Memory B cell (primary cell): ENCODE measurements around the gene BICRAL.

ENCODE experiments used
- ATAC-seq: fragments of 150-1000 bp; cut with Tn5 transposase; 2 replicates; pipeline ENCODE4 v1.10.0; 2021; ENCODE audit warnings: low read depth, mild to moderate bottlenecking, moderate library complexity
- DNase-seq, 2 donors: peaks; one replicate each; pipeline ENCODE4 v3.0.0; 2022; ENCODE audit warnings: low spot score in 2 of 2
- H3K27ac Mint-ChIP-seq: one replicate; pipeline ENCODE4 v1.8.0; 2022; ENCODE audit warnings: mild to moderate bottlenecking, moderate library complexity, mixed read lengths
- H3K27me3 Mint-ChIP-seq: one replicate; pipeline ENCODE4 v1.8.0; 2022; ENCODE audit warnings: mixed read lengths
- H3K36me3 Mint-ChIP-seq: one replicate; pipeline ENCODE4 v1.8.0; 2022; ENCODE audit warnings: mild to moderate bottlenecking, mixed read lengths
- H3K4me1 Mint-ChIP-seq: one replicate; pipeline ENCODE4 v1.8.0; 2022; ENCODE audit warnings: mixed read lengths
- H3K4me3 Mint-ChIP-seq: one replicate; pipeline ENCODE4 v1.8.0; 2022; ENCODE audit warnings: mild to moderate bottlenecking, moderate library complexity, mixed read lengths
- H3K9me3 Mint-ChIP-seq: one replicate; pipeline ENCODE4 v1.8.0; 2022; ENCODE audit warnings: mixed read lengths

BICRAL gene

DNA sequence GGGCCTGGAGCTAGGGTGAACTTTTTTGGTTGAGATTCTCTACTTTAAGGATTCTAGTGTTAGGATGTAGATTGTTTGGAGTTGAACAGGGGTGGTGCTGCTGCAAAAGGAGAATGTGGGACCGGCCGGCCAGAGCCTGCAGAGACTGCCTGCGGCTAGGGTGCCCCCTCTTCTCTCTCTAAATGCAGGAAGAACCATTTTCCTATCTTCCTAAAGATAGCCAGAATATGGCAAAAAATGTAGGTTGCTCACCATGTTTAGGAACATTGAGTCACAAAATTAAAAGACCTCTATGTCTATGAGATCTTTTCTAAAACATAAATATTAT, 39.5 kb downstream of the BICRAL start:
- Mint-ChIP-seq H3K4me3 (no peak overlapping the region), H3K27ac (no peak overlapping the region), H3K4me1 (peaks cover 19% of the 10 kb centered on the region), H3K36me3 (peaks cover 5% of the 10 kb centered on the region), H3K9me3 (no peaks in the 10 kb centered on the region), H3K27me3 (no peaks in the 10 kb centered on the region)
- DNase-seq (no peak), ATAC-seq (no peak)

DNA sequence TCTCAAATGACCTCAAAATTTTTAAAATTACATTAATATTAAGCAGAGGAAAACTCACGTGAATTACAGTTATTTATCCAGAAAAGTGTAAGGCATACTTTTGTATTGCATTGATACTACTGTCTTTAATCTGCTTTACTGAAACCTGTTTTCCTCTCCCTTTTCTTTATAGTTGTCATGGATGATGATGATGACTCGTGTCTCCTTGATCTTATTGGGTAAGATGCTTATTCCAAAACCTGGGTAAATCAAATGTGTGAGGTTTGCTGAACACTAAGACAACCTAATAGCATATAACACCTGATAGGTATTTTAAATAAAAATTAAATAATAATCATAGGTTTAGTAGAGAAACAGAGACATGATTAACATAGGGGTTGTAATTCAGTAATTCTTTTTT, 40.0 kb downstream of the BICRAL start:
- Mint-ChIP-seq H3K4me3 (no peak overlapping the region), H3K27ac (peak overlapping the region; percentile 64), H3K27me3 (no peaks in the 10 kb centered on the region), H3K36me3 (peaks cover 8% of the 10 kb centered on the region), H3K4me1 (peaks cover 19% of the 10 kb centered on the region), H3K9me3 (no peaks in the 10 kb centered on the region)
- no peak for DNase-seq
- ATAC-seq, result no peak

DNA sequence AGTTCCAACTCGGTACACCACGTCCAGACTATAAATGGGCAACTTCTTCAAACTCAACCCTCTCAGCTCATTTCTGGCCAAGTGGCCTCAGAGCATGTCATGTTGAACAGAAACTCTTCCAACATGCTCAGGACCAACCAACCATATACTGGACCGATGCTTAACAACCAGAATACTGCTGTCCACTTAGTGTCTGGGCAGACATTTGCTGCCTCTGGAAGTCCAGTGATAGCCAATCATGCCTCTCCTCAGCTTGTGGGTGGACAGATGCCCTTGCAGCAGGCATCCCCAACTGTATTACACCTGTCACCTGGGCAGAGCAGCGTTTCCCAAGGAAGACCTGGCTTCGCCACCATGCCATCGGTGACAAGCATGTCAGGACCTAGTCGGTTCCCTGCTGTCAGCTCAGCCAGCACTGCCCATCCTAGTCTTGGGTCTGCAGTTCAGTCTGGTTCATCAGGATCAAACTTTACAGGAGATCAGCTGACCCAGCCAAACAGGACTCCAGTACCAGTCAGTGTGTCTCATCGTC, 47.8 kb downstream of the BICRAL start:
- H3K36me3 Mint-ChIP-seq, result peaks cover 32% of the 10 kb centered on the region
- H3K4me1 Mint-ChIP-seq, result peaks cover 3% of the 10 kb centered on the region
- ATAC-seq, result no peak
- H3K9me3 Mint-ChIP-seq, result no peaks in the 10 kb centered on the region
- H3K27me3 Mint-ChIP-seq, result no peaks in the 10 kb centered on the region
- no peak for DNase-seq
- no peak overlapping the region for H3K27ac Mint-ChIP-seq
- H3K4me3 Mint-ChIP-seq, result no peak overlapping the region

DNA sequence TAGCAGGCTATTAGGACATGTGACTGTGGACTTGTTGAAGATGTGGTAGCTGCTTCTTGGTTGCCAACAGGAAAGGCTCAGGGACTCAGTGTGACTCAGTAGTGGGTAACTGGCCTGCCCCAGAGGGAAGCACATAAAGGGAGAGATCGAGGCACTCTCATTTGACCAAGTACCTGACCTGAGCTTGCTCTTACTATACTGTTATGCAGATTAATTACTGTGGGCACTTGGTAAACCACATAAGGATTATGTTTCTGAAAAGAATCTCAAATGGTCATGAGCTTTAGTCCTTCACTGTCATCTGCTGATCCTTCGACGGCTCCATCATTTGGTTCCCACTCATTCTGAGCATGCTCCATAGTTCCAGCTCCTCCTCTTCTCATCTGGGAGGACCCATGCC, 49.4 kb downstream of the BICRAL start:
- Mint-ChIP-seq H3K27me3 (no peaks in the 10 kb centered on the region), H3K36me3 (peaks cover 33% of the 10 kb centered on the region), H3K27ac (no peak overlapping the region), H3K4me3 (no peak overlapping the region), H3K9me3 (no peaks in the 10 kb centered on the region), H3K4me1 (peaks cover 8% of the 10 kb centered on the region)
- no peak for ATAC-seq
- DNase-seq, result no peak

DNA sequence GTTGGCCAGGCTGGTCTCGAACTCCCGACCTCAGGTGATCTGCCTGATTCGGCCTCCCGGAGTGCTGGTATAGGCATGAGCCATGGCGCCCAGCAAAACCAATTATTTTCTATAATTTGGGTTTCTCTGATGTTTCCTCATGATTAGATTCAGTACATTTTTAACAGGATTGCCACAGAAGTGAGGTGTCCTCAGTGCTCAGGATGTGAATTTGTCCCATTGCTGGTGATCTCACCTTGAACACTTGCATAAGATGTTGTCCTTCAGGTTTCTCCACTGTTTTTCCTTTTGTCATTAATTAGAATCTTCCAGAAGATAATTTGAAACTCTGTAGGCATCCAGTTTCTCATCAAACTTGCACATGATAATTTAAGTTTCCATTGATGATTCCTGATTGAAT, 52.2 kb downstream of the BICRAL start:
- H3K27ac Mint-ChIP-seq, result no peak overlapping the region
- H3K9me3 Mint-ChIP-seq, result no peaks in the 10 kb centered on the region
- H3K4me3 Mint-ChIP-seq, result no peak overlapping the region

DNA sequence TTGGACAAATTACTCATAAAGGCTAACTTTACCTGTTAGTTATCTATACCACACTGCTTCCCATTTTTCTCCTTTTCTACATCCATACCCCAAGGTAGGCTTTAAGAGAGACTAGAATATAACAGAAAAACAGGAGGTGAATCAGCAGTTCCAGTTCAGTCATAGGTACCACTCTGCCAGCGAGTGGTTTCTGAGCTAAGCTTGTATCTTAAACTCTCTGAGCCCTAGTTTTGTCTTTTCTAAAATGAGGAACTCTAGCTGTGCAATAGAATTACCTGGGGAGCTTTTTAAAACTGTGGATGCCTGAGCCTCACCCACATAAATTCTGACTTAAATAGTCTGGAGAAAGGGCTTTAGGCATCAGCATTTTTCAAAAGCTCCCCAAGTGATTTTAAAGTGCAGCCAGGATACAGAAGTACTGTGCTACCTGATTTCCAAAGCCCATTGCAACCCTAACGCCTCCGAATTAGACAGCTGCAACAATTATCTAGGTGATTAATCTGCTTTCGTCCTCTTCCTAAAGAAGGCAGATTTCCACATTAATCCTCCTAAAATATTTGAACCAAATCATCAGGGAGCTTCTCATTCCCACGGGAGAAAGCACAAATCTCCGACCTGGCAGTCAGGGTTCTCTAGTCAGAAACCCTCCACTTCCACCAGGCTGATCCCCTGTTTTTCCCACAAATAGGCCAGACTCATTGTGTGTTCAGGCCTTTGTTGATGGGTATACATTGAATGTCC, 60.2 kb downstream of the BICRAL start:
- H3K4me3 Mint-ChIP-seq, result no peak overlapping the region
- H3K9me3 Mint-ChIP-seq, result no peaks in the 10 kb centered on the region
- no peak for ATAC-seq
- peaks cover 17% of the 10 kb centered on the region for H3K36me3 Mint-ChIP-seq
- DNase-seq, result no peak
- no peaks in the 10 kb centered on the region for H3K27me3 Mint-ChIP-seq
- peak overlapping the region; percentile 5 for H3K27ac Mint-ChIP-seq
- H3K4me1 Mint-ChIP-seq, result peaks cover 10% of the 10 kb centered on the region

More for the DNA sequence above, 52.2 kb downstream of the BICRAL start:
- ATAC-seq (no peak), DNase-seq (no peak)
- Mint-ChIP-seq H3K36me3 (peaks cover 17% of the 10 kb centered on the region), H3K27me3 (no peaks in the 10 kb centered on the region), H3K4me1 (peaks cover 8% of the 10 kb centered on the region)

DNA sequence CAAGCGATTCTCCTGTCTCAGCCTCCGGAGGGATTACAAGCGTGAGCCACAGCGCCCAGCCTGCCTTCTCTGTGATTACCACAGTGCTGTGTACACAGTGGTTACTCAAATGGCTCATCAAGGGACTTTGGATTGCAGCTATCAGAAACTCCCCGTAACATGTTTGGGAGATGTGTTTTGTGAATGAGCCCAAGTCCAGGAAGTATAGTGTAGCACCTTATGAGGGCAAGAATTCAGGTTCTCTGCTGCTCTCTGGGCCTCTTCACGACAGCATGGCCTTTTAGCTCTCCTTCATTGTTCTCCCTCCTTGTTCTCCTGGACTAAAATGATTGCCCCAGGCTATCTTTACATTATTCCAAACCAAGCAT, 63.5 kb downstream of the BICRAL start:
- Mint-ChIP-seq H3K4me3 (no peak overlapping the region), H3K4me1 (peaks cover 10% of the 10 kb centered on the region), H3K27ac (no peak overlapping the region), H3K36me3 (peaks cover 17% of the 10 kb centered on the region), H3K27me3 (no peaks in the 10 kb centered on the region), H3K9me3 (no peaks in the 10 kb centered on the region)
- DNase-seq, result no peak
- ATAC-seq, result no peak

DNA sequence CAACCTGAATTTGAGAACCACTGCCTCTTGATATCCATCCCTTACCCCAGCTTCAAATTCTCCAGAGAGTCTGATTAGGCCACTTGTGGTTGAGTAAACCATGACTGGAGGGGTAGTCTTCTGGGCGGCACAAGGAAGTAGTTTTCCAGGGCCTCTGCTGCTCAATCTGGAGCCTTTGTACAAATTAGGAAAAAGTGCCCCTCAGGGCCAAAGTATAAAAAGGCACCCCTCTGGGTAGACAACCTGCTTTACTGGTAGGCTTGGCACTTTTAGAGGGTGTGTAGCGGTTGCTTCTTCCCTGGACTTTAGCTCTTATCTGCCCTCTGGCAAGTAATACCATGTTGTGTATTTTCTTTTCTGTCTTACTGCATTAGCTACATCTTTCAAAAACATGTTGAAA, 64.7 kb downstream of the BICRAL start:
- Mint-ChIP-seq H3K36me3 (peaks cover 17% of the 10 kb centered on the region), H3K27me3 (no peaks in the 10 kb centered on the region), H3K4me3 (no peak overlapping the region), H3K4me1 (peaks cover 7% of the 10 kb centered on the region), H3K27ac (no peak overlapping the region), H3K9me3 (no peaks in the 10 kb centered on the region)
- no peak for ATAC-seq
- DNase-seq, result no peak

DNA sequence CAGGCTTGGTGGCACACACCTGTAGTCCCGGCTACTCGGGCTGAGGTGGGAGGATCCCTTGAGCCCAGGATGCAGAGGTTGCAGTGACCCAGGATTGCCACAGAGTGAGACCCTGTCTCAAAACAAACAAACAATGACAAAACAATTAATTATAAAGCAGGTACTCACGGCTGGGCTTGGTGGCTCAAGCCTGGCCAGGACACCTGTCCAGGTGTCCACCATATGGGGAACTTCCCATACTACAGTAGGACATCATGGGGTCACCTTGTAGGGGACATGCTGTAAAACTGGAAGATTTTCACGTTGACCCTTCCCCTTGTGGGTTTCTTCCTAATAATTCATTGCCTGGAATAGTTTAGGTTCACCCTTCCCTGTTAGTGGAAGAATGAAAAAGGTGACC, 66.8 kb downstream of the BICRAL start:
- DNase-seq (no peak), ATAC-seq (no peak)
- H3K4me3 Mint-ChIP-seq, result no peak overlapping the region
- peaks cover 14% of the 10 kb centered on the region for H3K36me3 Mint-ChIP-seq
- no peaks in the 10 kb centered on the region for H3K27me3 Mint-ChIP-seq
- peaks cover 3% of the 10 kb centered on the region for H3K4me1 Mint-ChIP-seq
- no peaks in the 10 kb centered on the region for H3K9me3 Mint-ChIP-seq
- no peak overlapping the region for H3K27ac Mint-ChIP-seq

DNA sequence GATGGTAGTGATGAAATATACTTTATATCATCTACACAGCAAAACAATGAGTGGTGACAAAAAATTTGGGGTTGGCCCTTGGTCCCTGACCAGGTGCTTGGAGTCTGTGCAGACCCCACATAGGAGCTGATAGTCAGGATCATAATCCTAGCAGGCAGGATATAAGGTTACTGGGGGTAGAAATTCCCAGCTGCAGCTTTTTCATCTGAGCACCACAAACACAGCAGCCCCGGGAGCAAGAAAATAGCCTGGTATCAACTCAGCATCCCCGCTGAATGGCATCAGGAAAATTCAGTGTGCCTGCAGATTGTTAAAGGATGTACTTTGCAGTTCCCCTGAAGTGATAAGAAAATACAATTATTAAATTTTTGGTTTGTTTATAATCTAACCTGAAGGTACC, 69.7 kb downstream of the BICRAL start:
- no peak for ATAC-seq
- H3K9me3 Mint-ChIP-seq, result no peaks in the 10 kb centered on the region
- no peaks in the 10 kb centered on the region for H3K27me3 Mint-ChIP-seq
- H3K27ac Mint-ChIP-seq, result no peak overlapping the region
- H3K36me3 Mint-ChIP-seq, result peaks cover 11% of the 10 kb centered on the region
- no peaks in the 10 kb centered on the region for H3K4me1 Mint-ChIP-seq
- no peak for DNase-seq
- H3K4me3 Mint-ChIP-seq, result no peak overlapping the region

DNA sequence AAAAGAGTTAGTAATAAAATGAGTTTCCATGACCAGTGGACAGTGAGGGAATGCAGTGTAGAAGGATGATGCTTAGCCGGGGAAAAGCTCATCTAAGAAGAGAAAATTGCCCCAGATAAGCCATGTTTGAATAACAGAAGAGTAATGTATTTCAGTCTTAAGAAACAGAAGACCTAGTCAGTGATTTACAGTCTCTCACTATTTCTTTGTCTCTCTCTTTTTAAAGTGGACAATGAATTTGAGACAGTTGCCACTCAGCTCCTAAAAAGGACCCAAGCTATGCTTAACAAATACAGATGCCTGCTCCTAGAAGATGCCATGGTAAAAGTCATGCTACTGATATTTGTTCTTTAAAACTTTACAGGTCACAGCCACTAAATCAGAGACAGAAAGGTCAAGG, 78.2 kb downstream of the BICRAL start:
- Mint-ChIP-seq H3K9me3 (no peaks in the 10 kb centered on the region), H3K27ac (no peak overlapping the region), H3K36me3 (peaks cover 28% of the 10 kb centered on the region), H3K4me1 (no peaks in the 10 kb centered on the region), H3K27me3 (no peaks in the 10 kb centered on the region), H3K4me3 (no peak overlapping the region)
- ATAC-seq (no peak), DNase-seq (no peak)

DNA sequence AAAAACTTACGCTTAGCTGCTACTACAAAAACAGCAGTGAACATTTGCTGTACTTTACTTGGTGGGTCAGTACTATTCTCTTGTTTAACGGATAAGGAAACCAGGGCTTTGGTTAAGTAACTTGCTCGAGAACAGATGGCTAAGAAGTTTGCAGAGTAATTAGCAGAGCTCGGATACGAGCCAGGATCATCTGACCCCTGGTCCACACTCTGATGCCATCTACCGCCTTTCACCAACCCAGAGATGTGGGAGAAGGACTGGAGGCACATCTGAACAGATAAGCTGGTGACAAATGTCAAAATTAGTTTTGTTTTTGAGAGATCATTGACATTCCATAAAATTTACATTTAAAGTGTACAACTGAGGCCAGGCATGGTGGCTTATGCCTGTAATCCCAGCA, 78.6 kb downstream of the BICRAL start:
- H3K9me3 Mint-ChIP-seq, result no peaks in the 10 kb centered on the region
- no peaks in the 10 kb centered on the region for H3K4me1 Mint-ChIP-seq
- H3K27ac Mint-ChIP-seq, result no peak overlapping the region
- H3K36me3 Mint-ChIP-seq, result peaks cover 28% of the 10 kb centered on the region
- DNase-seq (no peak), ATAC-seq (no peak)
- H3K4me3 Mint-ChIP-seq, result no peak overlapping the region
- H3K27me3 Mint-ChIP-seq, result no peaks in the 10 kb centered on the region

DNA sequence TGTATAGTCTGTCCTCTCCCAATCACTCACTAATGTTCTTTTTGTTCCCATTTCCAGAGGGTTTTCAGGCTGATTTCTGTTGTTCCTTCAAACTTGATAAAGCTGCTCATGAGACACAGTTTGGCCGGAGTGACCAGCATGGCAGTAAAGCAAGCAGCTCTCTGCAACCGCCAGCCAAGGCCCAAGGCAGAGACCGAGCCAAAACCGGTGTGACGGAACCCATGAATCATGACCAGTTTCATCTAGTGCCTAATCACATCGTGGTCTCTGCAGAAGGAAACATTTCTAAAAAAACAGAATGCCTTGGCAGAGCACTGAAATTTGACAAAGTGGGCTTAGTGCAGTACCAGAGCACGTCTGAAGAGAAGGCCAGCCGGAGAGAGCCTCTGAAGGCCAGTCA, 82.8 kb downstream of the BICRAL start:
- DNase-seq (no peak), ATAC-seq (no peak)
- Mint-ChIP-seq H3K9me3 (no peaks in the 10 kb centered on the region), H3K4me3 (no peak overlapping the region), H3K36me3 (peaks cover 30% of the 10 kb centered on the region), H3K4me1 (no peaks in the 10 kb centered on the region), H3K27ac (no peak overlapping the region), H3K27me3 (no peaks in the 10 kb centered on the region)

DNA sequence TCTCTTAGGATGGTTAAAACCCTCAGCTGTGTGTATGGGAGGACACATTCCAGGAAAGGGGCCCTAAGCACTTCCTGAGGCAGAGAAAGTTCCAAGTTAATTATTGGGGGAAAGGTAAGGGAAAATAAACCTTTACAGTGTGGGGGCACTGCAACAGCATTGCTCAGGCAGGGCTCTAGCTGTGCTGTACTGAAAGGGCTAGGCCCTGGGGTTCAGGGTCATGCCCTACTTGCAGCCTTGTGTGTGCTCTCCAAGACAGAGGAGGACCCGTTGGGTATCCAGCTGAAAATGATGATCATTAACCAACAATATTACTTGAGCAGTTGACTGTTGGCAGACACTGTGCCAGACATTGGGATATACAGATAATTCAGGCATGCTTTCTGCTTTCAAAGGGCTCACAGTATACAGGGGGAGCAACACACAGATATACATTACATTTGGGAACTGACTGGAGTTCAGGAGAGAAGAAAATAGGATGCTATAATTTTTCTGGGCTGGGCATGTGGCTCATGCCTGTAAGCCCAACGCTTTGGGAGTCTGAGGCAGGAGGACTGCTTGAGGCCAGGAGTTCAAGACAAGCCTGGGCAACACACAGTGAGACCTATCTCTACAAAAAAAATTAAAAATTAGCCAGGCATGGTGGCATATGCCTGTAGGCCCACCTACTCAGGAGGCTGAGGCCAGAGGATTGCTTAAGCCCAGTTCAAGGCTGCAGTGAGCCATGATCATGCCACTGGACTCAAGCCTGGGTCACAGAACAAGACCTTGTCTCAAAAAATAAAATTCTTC, 88.5 kb downstream of the BICRAL start:
- Mint-ChIP-seq H3K4me3 (no peak overlapping the region), H3K9me3 (no peaks in the 10 kb centered on the region), H3K36me3 (peaks cover 10% of the 10 kb centered on the region), H3K4me1 (peaks cover 3% of the 10 kb centered on the region), H3K27ac (peak overlapping the region; percentile 32), H3K27me3 (no peaks in the 10 kb centered on the region)
- ATAC-seq (no peak), DNase-seq (no peak)

DNA sequence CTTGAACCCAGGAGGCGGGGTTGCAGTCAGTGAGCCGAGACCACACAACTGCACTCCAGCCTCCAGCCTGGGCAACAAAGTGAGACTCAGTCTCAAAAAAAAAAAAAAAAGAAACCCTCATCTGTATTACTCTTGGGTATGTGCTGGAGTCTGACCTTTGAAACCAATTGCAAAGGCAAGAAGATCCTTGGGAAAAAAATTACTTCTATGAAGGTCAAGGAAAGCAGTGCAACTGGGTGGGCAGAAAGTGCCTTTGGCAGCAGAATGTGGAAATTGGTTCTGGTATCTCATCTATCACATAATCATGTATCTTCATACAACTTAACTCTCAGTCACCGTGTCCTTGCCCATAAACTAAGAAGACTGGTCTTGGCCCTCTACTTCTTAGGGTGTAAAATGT, 89.9 kb downstream of the BICRAL start:
- H3K4me1 Mint-ChIP-seq, result peaks cover 3% of the 10 kb centered on the region
- peaks cover 7% of the 10 kb centered on the region for H3K36me3 Mint-ChIP-seq
- no peak for ATAC-seq
- no peak overlapping the region for H3K27ac Mint-ChIP-seq
- H3K4me3 Mint-ChIP-seq, result no peak overlapping the region
- DNase-seq, result no peak
- H3K27me3 Mint-ChIP-seq, result no peaks in the 10 kb centered on the region
- no peaks in the 10 kb centered on the region for H3K9me3 Mint-ChIP-seq
